K562 (cell line): ENCODE data around the gene VEGFA. TPM values are rescaled to one million over a fixed set of nuclear protein-coding genes. Genes with fewer than 3 reads are reported as not detected.

Experiments used
- CAMTA2 ChIP-seq: fragments of 250-450 bp; sonication (Bioruptor Pico); conservative IDR thresholded peaks from 2 replicates; pipeline ENCODE4 v1.5.1; 2022
- CSDE1 ChIP-seq, 2 experiments: fragments of 450-650 bp; IDR thresholded peaks; 2 replicates each; pipeline ENCODE4 v1.6.1; 2016; ENCODE audit warnings: mild to moderate bottlenecking in 1 of 2
- ETS2 ChIP-seq: IDR thresholded peaks from 2 replicates; pipeline ENCODE4 v1.6.1; 2016; ENCODE audit warnings: borderline replicate concordance, missing genetic modification characterization, mild to moderate bottlenecking, moderate library complexity, missing compliant biosample characterization; ENCODE audit not compliant: poor library complexity, severe bottlenecking
- FUS ChIP-seq: fragments of 200-400 bp; formaldehyde crosslinking; optimal IDR thresholded peaks from 2 replicates; pipeline ENCODE3; 2017; ENCODE audit warnings: low read depth, low read length
- IRF1 ChIP-seq: sonication (generic); formaldehyde crosslinking; IDR thresholded peaks from 2 replicates; pipeline ENCODE4 v1.8.0; 2022; ENCODE audit warnings: missing genetic modification reagents, mild to moderate bottlenecking, borderline replicate concordance
- NELFE ChIP-seq: IDR thresholded peaks from 2 replicates; pipeline ENCODE4 v1.6.1; 2011; ENCODE audit warnings: mild to moderate bottlenecking; ENCODE audit not compliant: insufficient read depth, insufficient read length
- NKRF ChIP-seq: fragments of 450-650 bp; IDR thresholded peaks from 2 replicates; pipeline ENCODE4 v1.6.1; 2016; ENCODE audit warnings: borderline replicate concordance
- SAFB2 ChIP-seq: fragments of 200-400 bp; formaldehyde crosslinking; IDR thresholded peaks from 2 replicates; pipeline ENCODE4 v1.6.1; 2018; ENCODE audit warnings: borderline replicate concordance, low read length, low read depth, moderate library complexity; ENCODE audit not compliant: severe bottlenecking
- SMARCC2 ChIP-seq: fragments of 450-650 bp; IDR thresholded peaks from 2 replicates; pipeline ENCODE4 v1.6.1; 2017; ENCODE audit warnings: antibody characterized with exemption, moderate library complexity, mild to moderate bottlenecking, low read depth
- SP1 ChIP-seq: sonication (generic); formaldehyde crosslinking; IDR thresholded peaks from 2 replicates; pipeline ENCODE4 v1.8.1; 2022; ENCODE audit warnings: mild to moderate bottlenecking, missing genetic modification reagents
- SPI1 ChIP-seq: IDR thresholded peaks from 2 replicates; pipeline ENCODE4 v1.6.1; 2011; ENCODE audit warnings: low read depth, low read length, control low read depth, borderline replicate concordance
- TRIM25 ChIP-seq: fragments of 450-650 bp; IDR thresholded peaks from 2 replicates; pipeline ENCODE4 v1.7.0; 2016; ENCODE audit warnings: borderline replicate concordance
- ZBTB49 ChIP-seq: sonication (generic); formaldehyde crosslinking; IDR thresholded peaks from 2 replicates; pipeline ENCODE4 v1.8.0; 2022; ENCODE audit warnings: missing genetic modification reagents, mild to moderate bottlenecking, borderline replicate concordance
- ZNF134 ChIP-seq: fragments of 250-450 bp; sonication (Bioruptor Pico); conservative IDR thresholded peaks from 2 replicates; pipeline ENCODE4 v1.4.0; 2020
- ZNF175 ChIP-seq: fragments of 200-800 bp; sonication (Bioruptor generic); IDR thresholded peaks from 2 replicates; pipeline ENCODE4 v1.6.1; 2016; ENCODE audit warnings: low read depth, mild to moderate bottlenecking, missing genetic modification characterization, missing compliant biosample characterization
- ZNF239 ChIP-seq: fragments of 250-450 bp; sonication (Bioruptor Pico); IDR thresholded peaks from 2 replicates; pipeline ENCODE4 v1.4.0; 2020; ENCODE audit warnings: mild to moderate bottlenecking
- ZNF639 ChIP-seq, 2 experiments: fragments of 200-800 bp in 1 of 2; sonication (Bioruptor generic) in 1 of 2; sonication (generic) in 1 of 2; formaldehyde crosslinking in 1 of 2; IDR thresholded peaks in 1 of 2; conservative IDR thresholded peaks in 1 of 2; 2 replicates each; pipeline versions ENCODE4 v1.5.0 to v1.6.1; 2016 to 2020; ENCODE audit warnings: missing compliant biosample characterization in 1 of 2, missing genetic modification characterization in 1 of 2, missing genetic modification reagents in 1 of 2
- polyA plus RNA-seq, 8 experiments: library from polyadenylated mRNA; depleted of rRNA in 4 of 8; stranded (reverse) in 5 of 8; unstranded in 3 of 8; fragments of >200 nt; fragmentation: Nextera tagmentation in 2 of 8; fragmentation: Illumina TruSeq in 1 of 8; extraction: Ambion mirVana in 2 of 8; extraction: Trizol in 1 of 8; gene quantifications; 2 replicates each; pipeline versions ENCODE4 v1.2.1 to v1.2.3, GENCODE V29; 2011 to 2014; ENCODE audit warnings: inconsistent platforms in 1 of 8, missing spikeins in 1 of 8
- total RNA-seq, 7 experiments: library from RNA; depleted of rRNA in 6 of 7; stranded (reverse); fragments of >200 nt in 6 of 7; fragmentation: Illumina TruSeq in 2 of 7; extraction: Trizol in 2 of 7; gene quantifications; 2 replicates each; pipeline versions ENCODE4 v1.2.1 to v1.2.3, GENCODE V29; 2011 to 2021; ENCODE audit warnings: low replicate concordance in 1 of 7

The VEGFA gene
- total and polyA plus RNA-seq, 9 of the 15 experiments (the other 6 are each of a cell fraction or from before 2014, with no cell fraction given) = 14.0 to 271 (median 124) TPM

GRCh38 chr6:43807228-43808061 lies 37.4 kb downstream of the VEGFA start (continued):
- TF ChIP-seq NELFE (no peak), SAFB2 (no peak), FUS (no peak), ZNF134 (no peak), ZNF175 (CRISPR knock-in tag) (no peak), ZBTB49 (CRISPR knock-in tag) (no peak), CSDE1 (IDR thresholded peaks at IDR 0.05) (no peak), SPI1 (no peak), TRIM25 (no peak), IRF1 (CRISPR knock-in tag) (no peak), SMARCC2 (no peak; the same call in 1 of the 2 replicates), ZNF639 (CRISPR knock-in tag; conservative IDR thresholded peaks at IDR 0.05 in 1 of 2, IDR thresholded peaks at IDR 0.05 in 1 of 2) (no peak), ETS2 (no peak), SP1 (CRISPR knock-in tag) (peak; percentile 74), CAMTA2 (no peak), NKRF (no peak), ZNF239 (no peak)
